ENCODE results near the gene LSM7.

- no peak for TF ChIP-seq CTCF (IDR thresholded peaks at IDR 0.05)
- no peak for TF ChIP-seq POLR2A (IDR thresholded peaks at IDR 0.05)
- TF ChIP-seq POLR2AphosphoS5 (IDR thresholded peaks at IDR 0.05) = no peak
Observed at GRCh38 chr19:2341982-2342381, 13.6 kb upstream of the LSM7 start.
